HepG2 (cell line): ENCODE measurements around the gene UBE2M. TPM values are rescaled to one million over a fixed set of nuclear protein-coding genes. Genes with fewer than 3 reads are reported as not detected.

Source experiments
- AKAP8 ChIP-seq: sonication (generic); formaldehyde crosslinking; IDR thresholded peaks from 2 replicates; pipeline ENCODE4 v1.5.1; 2020; ENCODE audit warnings: mild to moderate bottlenecking, missing genetic modification reagents
- ARHGAP35 ChIP-seq: sonication (generic); formaldehyde crosslinking; IDR thresholded peaks from 2 replicates; pipeline ENCODE4 v1.9.0; 2022; ENCODE audit warnings: mild to moderate bottlenecking, inconsistent platforms, moderate library complexity, missing genetic modification reagents, borderline replicate concordance
- HMGXB4 ChIP-seq, 2 experiments: sonication (generic) in 1 of 2; formaldehyde crosslinking in 1 of 2; IDR thresholded peaks; 2 replicates each; pipeline versions ENCODE4 v1.4.0 to v1.6.1; 2018 to 2020; ENCODE audit warnings: missing genetic modification reagents in 2 of 2, borderline replicate concordance in 1 of 2, low read depth in 1 of 2, mild to moderate bottlenecking in 1 of 2, missing biosample characterization in 1 of 2
- MNT ChIP-seq: fragments of 450-650 bp; IDR thresholded peaks from 2 replicates; pipeline ENCODE4 v1.6.1; 2016
- PATZ1 ChIP-seq: sonication (generic); formaldehyde crosslinking; IDR thresholded peaks from 2 replicates; pipeline ENCODE4 v1.4.0; 2020; ENCODE audit warnings: missing genetic modification reagents
- POLR2G ChIP-seq: fragments of 200-400 bp; formaldehyde crosslinking; IDR thresholded peaks from 2 replicates; pipeline ENCODE4 v1.6.1; 2018; ENCODE audit warnings: mild to moderate bottlenecking, low read depth, low read length, moderate library complexity
- RNF219 ChIP-seq: sonication (generic); formaldehyde crosslinking; IDR thresholded peaks from 2 replicates; pipeline ENCODE4 v1.5.0; 2020; ENCODE audit warnings: mild to moderate bottlenecking, missing genetic modification reagents
- SRY ChIP-seq: sonication (generic); formaldehyde crosslinking; IDR thresholded peaks from 2 replicates; pipeline ENCODE4 v1.8.0; 2022; ENCODE audit warnings: mild to moderate bottlenecking, missing genetic modification reagents
- ZBTB38 ChIP-seq: sonication (generic); formaldehyde crosslinking; IDR thresholded peaks from 2 replicates; pipeline ENCODE4 v1.5.1; 2020; ENCODE audit warnings: mild to moderate bottlenecking, missing genetic modification reagents
- ZNF124 ChIP-seq: sonication (generic); formaldehyde crosslinking; IDR thresholded peaks from 2 replicates; pipeline ENCODE4 v1.4.0; 2020; ENCODE audit warnings: missing genetic modification reagents
- ZNF142 ChIP-seq: sonication (generic); formaldehyde crosslinking; IDR thresholded peaks from 2 replicates; pipeline ENCODE4 v1.4.0; 2020; ENCODE audit warnings: missing genetic modification reagents
- ZNF329 ChIP-seq: sonication (generic); formaldehyde crosslinking; IDR thresholded peaks from 2 replicates; pipeline ENCODE4 v1.9.0; 2021; ENCODE audit warnings: low read depth, mild to moderate bottlenecking, missing genetic modification reagents
- ZNF616 ChIP-seq: sonication (generic); formaldehyde crosslinking; IDR thresholded peaks from 2 replicates; pipeline ENCODE4 v1.5.0; 2020; ENCODE audit warnings: low read depth, mild to moderate bottlenecking, missing genetic modification reagents
- polyA plus RNA-seq, 8 experiments: library from polyadenylated mRNA; depleted of rRNA in 3 of 8; stranded (reverse) in 7 of 8; unstranded in 1 of 8; fragments of >200 nt; fragmentation: Illumina TruSeq in 4 of 8; extraction: Trizol in 4 of 8; gene quantifications; 2 replicates each; pipeline versions ENCODE4 v1.2.1 to v1.2.3, GENCODE V29; 2011 to 2016; ENCODE audit warnings: low read depth in 4 of 8, missing spikeins in 1 of 8, mixed read lengths in 1 of 8; ENCODE audit not compliant: insufficient read depth in 1 of 8
- total RNA-seq, 5 experiments: library from RNA; depleted of rRNA; stranded (reverse); fragments of >200 nt; fragmentation: Illumina TruSeq; extraction: Trizol; gene quantifications; 2 replicates each; pipeline ENCODE4 v1.2.3, GENCODE V29; 2016; ENCODE audit warnings: low read depth in 1 of 5

UBE2M gene
- total and polyA plus RNA-seq, 2 of the 13 experiments (the other 11 are each of a cell fraction or from before 2014, with no cell fraction given): 36.2 to 50.3 TPM

GRCh38 chr19:58554494-58555368 is 3.7 kb downstream of the UBE2M start, which contains the start of gene CHMP2A (continued):
- TF ChIP-seq ZNF142 (CRISPR knock-in tag) (peak; percentile 85; the same call in 1 of the 2 replicates), PATZ1 (CRISPR knock-in tag) (0 out of 2 replicates have a peak, but pooled peaks have one; percentile 9), RNF219 (CRISPR knock-in tag) (no peak), ZBTB38 (CRISPR knock-in tag) (no peak), HMGXB4 (CRISPR knock-in tag; IDR thresholded peaks at IDR 0.05; ENCODE audit: borderline replicate concordance in 1 of 2, low read depth in 1 of 2) (peak in 1 of 2 experiments; percentile 62; a peak in 3 of 4 replicates), MNT (peak; percentile 29; the same call in 1 of the 2 replicates), POLR2G (peak; percentile 87), AKAP8 (peak; percentile 100), ZNF124 (CRISPR knock-in tag) (no peak), ZNF329 (CRISPR knock-in tag) (peak; percentile 38; the same call in 1 of the 2 replicates), SRY (CRISPR knock-in tag) (no peak), ARHGAP35 (CRISPR knock-in tag) (no peak), ZNF616 (no peak)
